Measurements from ENCODE around the gene TADA3.
A peak's percentile ranks its signal among the peaks of the same experiment; 100 is the strongest.
"Not testable (repeated sequence)": the region's sequence is repeated elsewhere in the genome, so short reads cannot be mapped to it uniquely, and the experiment has no call there.

The TADA3 gene

DNA sequence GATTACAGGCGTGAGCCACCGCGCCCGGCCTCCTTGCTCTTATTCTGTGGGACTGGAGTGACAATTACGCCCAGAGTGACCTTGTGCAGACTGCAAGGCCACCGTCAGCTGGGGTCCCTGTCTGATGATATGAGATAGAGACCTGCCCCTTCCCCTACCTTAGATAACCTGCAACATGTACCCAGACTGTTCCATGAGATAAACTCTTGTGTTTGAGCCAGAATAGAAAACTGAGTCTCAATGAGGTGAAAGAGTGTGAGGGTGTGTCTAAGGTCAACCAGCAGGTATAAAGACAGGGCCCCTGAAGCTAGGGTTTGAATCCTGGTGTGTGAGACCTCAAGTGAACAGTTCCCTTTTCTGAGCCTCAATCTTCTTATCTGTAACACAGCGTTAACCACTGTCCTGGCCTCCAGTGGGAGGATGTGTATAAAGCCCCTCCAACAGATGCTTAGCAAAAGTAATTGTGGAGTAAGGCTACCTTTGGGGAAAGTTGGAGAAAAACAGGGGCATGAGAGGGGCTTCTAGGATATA lies 6.0 kb downstream of the TADA3 start:
- DNase-seq (ENCODE audit: insufficient read length, low spot score) (no peak), FAIRE-seq (no peak)

DNA sequence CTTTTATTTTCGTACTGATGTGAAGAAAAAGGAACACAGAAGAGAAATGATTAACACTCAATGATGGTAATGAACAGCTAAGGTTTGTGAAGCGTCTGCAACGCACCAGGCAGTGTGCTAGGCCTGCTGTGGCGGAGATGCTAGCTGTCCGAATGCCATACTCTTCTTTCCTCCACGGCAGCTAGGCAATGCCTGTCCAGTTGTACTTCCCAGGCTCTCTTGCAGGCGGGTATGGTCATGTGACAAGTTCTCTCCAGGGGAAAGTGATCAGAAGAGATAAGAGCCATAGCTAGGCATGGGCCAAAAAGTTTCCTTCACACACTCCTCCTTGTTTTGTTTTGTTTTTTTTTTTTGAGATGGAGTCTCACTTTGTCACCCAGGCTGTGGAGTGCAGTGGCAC lies 6.7 kb downstream of the TADA3 start:
- DNase-seq (ENCODE audit: insufficient read length, low spot score) (no peak), FAIRE-seq (no peak)

DNA sequence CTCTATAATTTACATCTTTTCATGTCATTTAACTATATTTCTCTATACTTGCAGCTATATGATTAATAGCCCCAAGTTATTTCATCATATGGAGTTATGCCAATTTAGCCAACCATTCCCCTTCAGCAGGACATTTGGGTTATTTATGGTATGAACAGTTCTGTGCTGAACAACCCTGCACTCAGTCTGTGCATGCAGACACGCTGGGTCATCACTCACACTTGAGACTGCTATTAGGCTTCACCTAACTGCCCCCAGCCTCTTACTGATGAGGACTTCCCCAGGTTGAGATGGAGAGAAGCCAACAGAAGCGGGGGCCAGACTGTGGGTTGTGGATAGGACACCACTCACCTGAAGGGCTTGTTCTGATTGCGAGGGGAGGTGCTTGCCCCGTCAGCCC lies 7.3 kb downstream of the TADA3 start:
- DNase-seq (ENCODE audit: insufficient read length, low spot score) (no peak), FAIRE-seq (no peak)

DNA sequence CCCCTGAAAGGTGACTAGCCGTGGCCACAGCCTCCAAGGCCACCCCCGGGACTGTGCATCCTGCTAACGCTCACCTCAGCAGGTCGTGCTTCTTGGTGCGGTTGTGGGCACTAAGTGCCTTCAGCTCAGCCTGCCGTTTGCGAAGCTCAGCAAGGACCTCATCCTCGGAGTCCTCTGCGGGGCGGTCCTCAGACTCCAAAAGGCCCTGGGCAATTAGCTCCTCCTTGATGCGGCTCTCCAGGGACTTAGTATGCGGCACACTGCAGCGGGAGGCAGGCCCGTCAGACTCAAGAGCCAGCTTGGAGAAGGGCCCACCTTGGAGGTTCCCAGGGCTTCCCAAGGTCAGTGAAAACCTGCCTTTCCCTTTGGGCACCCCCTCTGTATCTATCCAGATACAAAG lies 8.3 kb downstream of the TADA3 start:
- no peak for FAIRE-seq

DNA sequence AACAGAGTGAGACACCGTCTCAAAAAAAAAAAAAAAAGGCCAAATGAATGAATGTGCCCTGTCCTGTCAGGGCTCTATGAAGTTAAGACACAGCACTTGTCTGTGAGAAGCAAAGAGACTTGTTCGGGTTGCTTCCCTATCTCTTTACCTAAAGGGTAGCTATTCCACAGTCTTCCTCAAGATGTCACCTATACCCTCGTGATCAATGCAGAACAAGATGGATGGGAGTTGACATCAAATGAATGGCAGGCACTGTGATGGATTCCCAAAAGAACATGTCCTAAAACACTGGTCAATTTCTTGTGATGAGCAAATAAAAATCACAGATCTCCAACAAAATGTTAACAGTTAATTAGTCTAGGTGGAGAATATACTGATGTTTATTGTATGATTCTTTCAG lies 9.5 kb downstream of the TADA3 start:
- DNase-seq (ENCODE audit: insufficient read length, low spot score): no peak
- FAIRE-seq: no peak

More for the DNA sequence above, 8.3 kb downstream of the TADA3 start:
- no peak for DNase-seq (ENCODE audit: insufficient read length, low spot score)

DNA sequence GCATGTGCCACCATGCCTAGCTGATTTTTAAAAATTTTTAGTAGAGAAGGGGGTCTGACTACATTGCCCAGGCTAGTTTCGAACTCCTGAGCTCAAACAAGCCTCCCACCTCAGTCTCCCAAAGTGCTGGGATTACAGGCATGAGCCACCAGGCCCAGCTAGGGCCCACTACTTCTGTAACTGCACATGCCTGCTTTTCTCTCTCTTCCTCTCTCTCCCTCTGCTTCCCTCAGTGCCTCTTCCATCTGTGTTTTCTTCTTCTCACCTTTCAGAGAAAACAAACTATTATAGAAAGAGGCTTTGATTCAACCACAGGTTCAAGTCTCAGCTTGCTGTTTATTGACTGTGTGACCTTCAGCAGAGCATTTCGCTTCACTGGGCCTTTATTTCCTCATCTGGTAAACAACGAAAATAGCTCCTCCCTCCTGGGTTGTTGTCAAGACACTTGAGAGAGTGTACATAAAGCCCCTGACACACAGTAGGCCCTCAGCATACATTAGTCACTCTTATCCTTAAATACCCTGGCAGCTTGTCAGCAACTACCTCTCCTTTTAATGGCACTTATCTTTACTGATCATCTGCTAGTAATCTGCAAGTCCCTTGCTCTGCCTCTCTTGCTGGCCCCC lies 10.2 kb downstream of the TADA3 start:
- no peak for FAIRE-seq
- no peak for DNase-seq (ENCODE audit: insufficient read length, low spot score)

DNA sequence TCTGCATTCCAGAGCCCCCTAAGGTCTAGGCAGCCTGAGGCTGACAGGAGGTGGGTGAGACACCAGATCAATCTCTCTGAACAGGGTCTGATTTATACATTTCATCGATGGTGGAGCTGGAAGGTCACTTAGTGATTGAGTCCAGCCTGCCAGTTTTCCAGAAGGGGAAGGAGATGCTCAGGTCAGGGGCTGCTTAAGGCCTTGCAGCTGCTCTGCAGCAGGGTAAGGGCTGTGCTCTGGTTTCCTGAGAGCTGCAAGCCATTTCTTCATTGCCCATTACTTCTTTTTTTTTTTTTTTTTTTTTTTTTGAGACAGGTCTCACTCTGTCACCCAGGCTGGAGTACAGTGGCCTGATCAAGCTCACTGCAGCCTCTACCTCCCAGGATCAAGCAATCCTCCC lies 10.7 kb downstream of the TADA3 start:
- no peak for FAIRE-seq
- DNase-seq (ENCODE audit: insufficient read length, low spot score): no peak

DNA sequence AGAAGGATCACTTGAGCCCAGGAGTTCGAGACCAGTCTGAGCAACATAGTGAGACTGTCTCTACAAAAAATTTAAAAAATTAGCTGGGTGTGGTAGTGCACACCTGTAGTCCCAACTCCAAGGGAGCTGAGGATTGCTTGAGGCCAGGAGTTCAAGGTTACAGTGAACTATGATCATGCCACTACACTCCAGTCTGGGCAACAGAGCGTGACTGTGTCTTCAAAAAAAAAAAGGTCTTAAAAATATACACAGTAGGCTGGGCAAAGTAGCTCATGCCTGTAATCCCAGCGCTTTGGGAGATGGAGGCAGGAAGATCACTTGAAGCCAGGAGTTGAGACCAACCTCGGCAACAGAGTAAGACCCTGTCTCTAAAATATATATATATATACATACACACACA lies 11.4 kb downstream of the TADA3 start:
- no peak for DNase-seq (ENCODE audit: insufficient read length, low spot score)
- no peak for FAIRE-seq

DNA sequence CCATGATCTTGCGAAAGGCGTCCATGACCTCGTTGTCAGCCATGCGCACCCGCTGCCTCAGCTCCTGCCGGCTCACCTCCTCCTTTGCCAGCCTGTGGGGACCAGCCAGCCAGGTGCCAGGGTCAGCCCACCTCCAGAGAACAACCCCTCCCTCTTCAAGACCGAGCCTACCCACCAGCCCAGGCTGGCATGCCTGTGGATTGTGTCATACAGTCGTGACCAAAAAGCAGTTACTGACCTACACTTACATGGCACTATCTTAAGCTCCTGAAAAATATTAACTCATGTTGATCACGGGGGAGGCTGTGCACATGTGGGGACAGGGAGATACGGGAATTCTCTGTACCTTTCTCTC lies 11.8 kb downstream of the TADA3 start:
- FAIRE-seq (no peak), DNase-seq (ENCODE audit: insufficient read length, low spot score) (no peak)

DNA sequence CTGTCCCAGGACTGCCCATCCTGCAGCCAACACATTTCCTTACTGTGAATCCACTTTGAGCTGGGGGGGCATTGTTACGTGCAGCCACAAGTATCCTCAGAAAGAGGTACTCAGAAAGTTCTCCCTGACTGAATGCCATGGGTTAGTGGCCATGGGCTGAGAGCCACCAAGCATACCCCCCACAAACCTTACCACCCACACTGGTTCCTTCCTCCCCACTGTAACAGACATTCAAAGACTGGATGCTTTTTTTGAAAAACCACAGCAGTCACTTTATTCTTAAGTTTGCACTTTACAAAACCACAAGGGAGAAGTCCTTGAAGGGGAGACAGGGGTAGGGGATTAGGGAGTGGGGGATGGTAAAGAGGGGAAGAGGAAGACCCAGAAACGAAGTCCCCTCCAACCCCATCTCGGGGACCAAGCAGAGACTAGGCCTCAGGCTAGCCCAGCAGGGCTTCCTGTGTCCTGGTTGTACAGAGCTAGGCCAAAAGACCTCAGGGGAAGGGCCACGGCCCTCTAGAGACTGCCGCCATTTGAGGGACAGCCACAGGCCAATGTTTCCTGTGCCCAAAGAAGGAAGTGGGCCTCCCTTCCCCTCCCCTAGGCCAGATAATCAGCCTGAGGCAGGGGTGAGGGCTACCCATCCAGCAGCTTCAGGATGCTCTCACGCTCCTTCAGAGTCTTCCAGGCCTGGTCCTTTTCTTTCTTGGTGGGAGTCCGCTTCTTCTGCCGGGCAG lies 12.4 kb downstream of the TADA3 start:
- peak; percentile 60 for FAIRE-seq

DNA sequence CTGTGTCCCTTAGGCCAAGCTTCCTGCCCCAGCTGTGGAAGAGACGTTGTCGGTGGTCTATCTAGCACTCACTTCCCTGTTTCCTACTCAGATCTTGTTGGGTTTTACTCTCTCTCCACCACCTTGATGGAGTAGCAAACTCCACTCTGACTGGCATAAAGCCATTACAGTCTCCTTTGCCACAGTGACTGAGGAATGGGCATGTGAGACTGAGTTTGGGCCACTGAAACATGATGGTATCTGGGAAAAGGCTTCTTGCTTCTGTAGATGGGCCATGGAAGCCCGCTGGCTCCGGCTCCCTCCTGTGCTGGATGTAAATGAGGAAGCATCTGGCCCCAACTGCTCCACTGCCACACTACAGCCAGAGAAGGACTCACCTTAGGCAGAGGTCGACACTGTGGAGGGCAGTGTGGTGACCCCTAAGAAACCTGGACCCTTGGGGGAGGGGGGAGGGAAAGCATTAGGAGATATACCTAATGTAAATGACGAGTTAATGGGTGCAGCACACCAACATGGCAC lies 13.1 kb downstream of the TADA3 start:
- FAIRE-seq (no peak), DNase-seq (ENCODE audit: insufficient read length, low spot score) (no peak)

More for the DNA sequence above, 12.4 kb downstream of the TADA3 start:
- no peak for DNase-seq (ENCODE audit: insufficient read length, low spot score)

DNA sequence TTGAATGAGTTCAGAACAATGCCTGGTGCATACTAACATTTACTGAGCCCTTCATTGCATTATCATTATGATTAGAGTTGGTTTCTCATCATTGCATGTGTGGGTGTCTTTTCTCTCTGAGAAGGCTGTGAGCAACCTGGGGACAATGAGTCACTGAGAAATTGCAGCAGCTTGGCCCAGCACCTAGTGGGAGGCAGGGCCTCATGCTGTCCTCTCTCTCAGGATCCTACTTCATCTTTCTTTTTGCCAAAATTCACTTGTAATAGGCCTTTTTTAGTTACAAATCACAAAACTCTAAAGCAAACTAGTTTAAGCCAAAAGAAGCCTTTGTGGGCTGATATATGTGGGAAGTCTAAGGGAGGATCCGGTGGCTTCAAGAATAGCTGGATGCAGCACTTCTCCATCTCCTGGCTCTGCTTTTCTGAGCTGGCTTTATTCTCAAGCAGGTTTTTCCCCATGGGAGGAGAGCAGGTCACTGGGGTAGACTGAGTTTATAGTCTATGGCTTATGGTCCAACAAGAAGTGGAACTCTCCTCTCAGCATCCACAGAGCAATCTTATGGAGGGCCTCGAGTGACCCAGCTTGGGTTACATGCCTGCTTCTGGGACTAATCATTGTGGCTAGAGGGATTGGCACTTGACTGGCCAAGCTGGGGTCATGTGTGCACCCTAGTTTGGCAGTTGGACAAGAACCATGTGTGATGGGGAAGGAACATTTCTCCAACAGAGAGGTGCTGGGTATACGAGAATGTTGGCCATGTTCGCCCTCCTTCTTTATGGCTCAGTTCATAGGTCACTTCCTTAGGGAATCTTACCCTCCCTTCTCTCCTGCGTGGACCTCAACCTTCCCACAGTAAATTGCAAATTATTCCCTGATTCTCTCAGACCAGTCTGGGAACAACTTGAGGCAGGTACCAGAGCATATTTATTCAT lies 13.9 kb downstream of the TADA3 start:
- no peak for DNase-seq (ENCODE audit: insufficient read length, low spot score)
- no peak for FAIRE-seq

DNA sequence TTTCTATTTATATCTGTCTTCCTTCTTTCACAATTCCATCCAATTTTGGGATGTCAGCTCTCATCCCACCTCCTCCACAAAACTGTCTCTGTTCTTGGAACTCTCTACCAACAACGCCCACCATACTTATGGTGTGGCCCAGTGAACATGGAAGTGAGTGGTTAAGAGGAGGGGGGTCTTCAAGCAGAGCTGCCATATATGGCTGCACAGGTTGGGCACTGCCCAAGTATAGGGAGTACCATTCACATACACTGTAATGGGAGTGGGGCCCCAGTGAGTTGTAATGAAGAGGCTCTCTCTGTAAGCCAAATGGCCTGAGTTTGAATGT lies 14.6 kb downstream of the TADA3 start:
- DNase-seq (ENCODE audit: insufficient read length, low spot score) (no peak), FAIRE-seq (no peak)

DNA sequence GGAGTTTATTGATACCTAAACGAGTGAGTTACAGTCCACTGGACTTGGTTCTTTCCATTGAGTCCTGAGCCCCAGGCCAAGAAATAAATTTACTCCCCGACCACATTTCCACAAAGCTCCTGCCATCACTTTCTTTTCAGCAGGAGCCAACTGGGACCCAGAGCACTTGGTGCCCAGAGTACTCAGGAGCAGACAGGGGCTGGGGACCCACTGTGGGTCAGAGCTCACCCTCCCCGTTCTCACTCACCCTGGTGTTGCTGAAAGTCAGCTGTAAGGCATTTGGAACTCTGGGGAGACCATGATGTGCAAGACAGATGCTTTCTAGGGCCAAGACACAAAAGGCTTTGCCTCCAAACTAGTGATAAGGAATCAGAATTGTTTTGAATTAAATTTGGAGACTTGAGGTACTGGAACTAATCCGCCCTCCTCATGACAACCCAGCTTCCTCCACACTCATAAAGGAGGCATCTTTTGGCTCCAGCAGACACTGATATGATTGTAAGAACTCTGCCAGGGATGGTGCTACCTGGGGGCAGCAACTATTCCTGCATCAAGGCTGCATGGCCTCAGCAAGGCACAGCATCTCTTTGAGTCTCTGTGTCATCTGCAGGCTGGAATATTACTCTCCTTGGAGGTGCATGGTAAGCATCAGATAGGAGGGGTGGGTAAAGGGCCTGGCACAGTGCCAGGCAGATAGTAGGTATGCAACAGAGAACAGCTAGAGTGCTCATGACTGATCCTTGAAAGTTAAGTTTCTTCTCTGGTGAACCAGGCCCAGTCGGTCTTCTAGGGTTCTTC lies 15.2 kb downstream of the TADA3 start:
- no peak for DNase-seq (ENCODE audit: insufficient read length, low spot score)
- FAIRE-seq: no peak

DNA sequence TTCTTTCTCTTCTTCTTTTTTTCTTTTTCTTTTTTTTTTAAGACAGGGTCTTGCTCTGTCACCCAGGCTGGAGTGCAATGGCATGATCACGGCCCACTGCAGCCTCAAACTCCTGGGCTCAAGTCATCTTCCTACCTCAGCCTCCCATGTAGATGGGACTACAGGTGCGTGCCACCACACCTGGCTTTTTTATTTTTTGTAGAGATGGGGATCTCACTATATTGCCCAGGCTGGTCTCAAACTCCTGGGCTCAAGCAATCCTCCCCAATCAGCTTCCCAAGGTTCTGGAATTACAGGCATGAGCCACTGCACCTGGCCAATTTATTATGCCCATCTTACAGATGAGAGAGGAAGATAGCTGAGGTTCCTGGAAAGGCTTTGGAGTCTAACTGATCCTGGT lies 21.3 kb downstream of the TADA3 start:
- DNase-seq (ENCODE audit: insufficient read length, low spot score); FAIRE-seq: not testable (repeated sequence)

DNA sequence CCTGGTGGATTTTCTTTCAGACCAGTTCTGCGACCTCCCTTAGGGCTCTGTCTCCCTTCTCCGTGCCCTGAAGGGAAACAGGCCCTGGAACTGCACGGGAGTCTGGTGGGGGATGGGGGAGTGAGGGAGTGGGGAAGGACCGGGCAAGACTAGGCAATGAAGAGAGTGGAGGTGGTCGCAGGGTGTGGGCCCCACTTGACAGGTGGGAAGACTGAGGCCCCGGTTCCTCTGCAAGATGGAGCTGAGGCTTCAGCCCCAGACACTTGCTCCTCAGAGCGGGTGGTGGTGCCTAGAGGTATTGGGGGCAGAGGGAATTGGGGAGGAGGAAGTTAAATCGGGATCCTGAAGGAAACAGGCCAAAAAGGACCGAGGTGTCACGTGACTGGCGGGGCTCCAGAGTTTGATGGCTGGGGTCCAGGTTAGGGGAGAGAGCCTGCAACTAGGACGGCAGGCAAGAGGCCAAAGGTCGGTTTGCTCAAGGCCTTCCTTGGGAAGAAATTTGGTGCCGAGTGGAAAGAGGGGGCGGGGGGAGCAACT lies 21.9 kb downstream of the TADA3 start:
- FAIRE-seq (no peak), DNase-seq (ENCODE audit: insufficient read length, low spot score) (no peak)

DNA sequence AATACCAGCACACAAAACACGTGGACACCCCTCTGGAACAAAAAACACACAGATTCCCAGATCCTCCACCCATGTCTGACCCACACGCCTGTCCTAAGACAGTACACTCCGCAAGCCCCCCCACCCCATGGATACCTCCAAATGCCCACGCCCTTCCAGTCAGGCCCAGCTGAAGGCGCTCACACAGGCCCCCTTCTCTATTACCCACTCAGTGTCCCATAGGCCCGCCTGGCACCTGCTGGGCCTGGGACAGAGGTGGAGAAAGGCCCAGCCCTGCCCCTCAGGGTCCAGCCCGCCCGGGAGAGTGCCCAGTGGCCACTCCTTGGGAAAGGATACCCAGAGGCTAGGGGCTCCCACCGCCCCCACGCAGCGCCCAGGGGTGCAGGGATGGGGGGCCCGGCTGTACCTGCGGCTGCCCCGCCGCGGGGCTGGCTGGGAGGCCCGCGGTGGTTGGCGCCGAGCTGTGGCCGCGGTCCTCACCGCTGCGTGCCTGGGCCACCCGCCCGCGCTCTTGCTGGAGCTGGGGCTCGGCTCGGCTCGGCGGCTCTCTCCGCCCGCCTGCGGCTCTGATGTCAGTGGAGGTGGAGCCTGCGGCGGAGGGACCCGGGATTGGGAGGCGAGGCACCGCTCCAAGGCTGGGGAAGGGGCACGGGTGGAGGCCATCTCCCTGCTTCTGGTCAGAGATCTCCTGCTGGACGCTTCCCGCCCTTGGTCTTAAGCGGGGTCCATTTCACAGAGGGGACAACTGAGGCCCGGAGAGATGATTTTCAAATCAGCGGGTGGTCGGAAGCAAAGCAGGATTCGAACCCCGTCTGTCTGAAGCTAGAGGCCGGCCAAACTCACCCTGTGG lies 22.6 kb downstream of the TADA3 start, which contains the start of gene CAMK1:
Gene CAMK1 (minus strand): TSS at position 522 of the 850 bp plus-strand sequence. CDS start 2,198 bp downstream, outside the sequence.
- FAIRE-seq (no peak), DNase-seq (ENCODE audit: insufficient read length, low spot score) (peak; percentile 59)

DNA sequence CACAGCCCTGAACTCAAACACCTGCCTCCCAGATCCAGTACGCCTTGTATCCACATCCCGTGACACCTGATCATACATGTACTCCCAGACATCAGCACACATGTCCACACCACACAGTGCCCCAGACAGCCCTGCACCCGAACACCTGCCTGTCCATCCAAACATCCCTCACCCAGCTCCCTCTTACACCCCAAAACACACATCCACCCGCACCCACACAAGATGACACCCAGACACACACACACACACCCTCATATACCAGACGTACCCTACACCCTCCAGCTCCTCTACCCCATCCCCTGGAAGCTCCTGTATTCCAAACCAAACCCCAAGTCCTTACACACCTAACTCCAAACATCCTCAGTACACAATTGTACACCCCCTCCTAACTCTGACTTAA lies 23.3 kb downstream of the TADA3 start:
- FAIRE-seq: no peak
- no peak for DNase-seq (ENCODE audit: insufficient read length, low spot score)

DNA sequence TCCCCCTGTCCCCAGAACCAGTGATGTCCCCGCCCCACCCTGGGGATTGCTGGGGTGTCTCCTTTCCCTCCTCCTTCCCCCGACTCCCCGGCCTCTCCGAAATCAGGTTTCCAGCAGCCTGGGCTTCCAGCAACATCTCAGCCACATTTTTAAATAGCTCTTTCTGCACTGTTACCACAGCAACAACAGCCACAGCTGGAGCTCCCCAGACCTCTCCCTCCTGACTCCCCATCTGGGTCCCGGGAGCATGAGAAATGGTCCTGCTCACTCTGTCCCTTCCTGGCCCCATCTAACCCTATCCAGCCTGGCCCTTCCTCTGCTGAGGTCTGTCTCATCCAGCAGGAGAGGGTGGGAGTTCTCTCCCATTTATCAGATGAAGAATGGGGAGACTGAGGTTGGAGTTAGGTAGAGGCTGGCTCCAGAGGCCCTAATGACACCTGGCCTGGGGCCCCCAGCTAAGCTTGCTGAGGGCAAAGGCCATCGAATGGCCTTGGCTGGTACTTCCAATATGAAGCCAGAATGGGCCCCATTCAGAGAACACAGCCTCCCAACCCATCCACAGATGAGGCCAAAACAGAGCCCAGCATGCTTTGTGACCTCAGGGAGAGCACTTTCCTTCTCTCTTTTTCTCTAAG lies 24.0 kb downstream of the TADA3 start:
- no peak for FAIRE-seq

More for the DNA sequence above, 24.0 kb downstream of the TADA3 start:
- DNase-seq (ENCODE audit: insufficient read length, low spot score): no peak

Data from GM19239 (cell line).